Measurements from ENCODE around the gene MYOM3.
"Not testable (repeated sequence)": the region's sequence is repeated elsewhere in the genome, so short reads cannot be mapped to it uniquely, and the experiment has no call there.

The MYOM3 gene

DNA sequence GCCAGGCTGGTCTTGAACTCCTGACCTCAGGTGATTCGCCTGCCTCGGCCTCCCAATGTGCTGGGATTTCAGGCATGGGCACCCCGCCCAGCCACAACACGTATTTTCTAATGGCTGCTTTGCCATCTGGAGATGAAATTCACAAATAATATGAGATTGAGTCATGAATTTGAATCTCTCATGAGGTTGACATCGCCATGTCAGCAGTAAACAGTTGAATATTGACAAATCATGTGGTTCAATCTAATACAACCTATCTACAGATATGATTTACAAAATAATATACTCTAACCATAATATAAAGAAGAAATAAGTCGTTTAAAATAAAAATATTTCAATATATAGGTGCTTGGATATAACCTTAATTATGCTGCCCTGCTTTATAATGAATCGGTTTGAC is 42.1 kb downstream of the MYOM3 start:
- no peak for DNase-seq

DNA sequence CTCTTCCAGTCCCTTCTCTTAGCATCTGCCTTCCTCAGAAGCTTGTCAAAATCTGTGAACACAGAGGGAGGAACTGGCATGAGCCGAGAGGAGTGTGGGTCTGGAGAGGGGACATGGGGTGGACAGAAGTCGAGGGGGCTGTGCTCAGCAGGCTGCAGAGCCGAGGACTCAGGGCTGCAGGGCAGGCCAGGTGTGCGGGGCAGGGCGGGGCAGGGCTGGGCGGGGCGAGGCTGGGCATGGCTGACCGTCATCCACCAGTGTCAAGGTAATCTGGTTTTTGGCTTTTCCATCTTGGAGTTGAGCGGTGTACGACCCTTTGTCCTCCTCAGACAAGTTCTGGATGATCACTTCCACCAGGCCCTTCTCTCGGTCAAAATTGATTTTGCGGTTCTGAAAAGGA is 44.0 kb downstream of the MYOM3 start:
- DNase-seq = no peak

GRCh38 chr1:24065304-24065703 is 46.6 kb downstream of the MYOM3 start:
- DNase-seq = no peak

- no peak for DNase-seq
Observed at GRCh38 chr1:24062221-24062620, 49.7 kb downstream of the MYOM3 start.

- DNase-seq = no peak
Observed at GRCh38 chr1:24060482-24060881, 51.5 kb downstream of the MYOM3 start.

DNA sequence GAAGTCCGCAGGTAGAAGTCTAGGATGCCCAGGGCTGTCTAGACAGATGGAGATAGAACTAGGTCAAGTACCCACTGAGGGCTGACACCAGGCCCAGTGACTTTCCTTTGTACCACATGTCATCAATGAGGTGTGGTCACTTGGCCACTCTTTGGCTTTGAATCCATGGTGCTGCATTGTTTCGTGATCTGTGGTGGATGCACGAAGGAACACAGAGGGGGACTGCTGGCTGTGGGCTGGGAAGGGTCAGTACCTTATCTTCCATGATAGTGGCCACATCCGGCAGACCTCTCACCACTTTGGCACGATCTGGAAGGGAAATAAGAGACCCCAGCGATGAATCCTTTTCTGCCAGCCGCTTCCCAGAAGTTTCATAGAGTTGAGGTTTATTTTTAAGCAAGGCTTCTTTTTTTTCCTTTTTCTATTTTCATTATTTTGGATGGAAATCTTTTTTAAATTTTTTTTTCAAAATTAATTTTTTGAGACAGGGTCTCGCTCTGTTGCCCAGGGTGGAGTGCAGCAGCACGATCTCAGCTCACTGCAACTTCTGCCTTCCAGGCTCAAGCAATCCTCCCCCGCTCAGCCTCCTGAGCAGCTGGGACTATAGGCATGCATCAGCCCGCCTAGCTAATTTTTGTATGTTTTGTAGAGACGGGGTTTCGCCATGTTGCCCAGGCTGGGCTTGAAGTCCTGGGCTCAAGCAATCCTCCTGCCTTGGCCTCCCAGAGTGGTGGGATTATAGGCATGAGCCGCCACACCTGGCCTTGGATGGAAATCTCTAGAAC is 53.1 kb downstream of the MYOM3 start:
- DNase-seq = no peak

DNA sequence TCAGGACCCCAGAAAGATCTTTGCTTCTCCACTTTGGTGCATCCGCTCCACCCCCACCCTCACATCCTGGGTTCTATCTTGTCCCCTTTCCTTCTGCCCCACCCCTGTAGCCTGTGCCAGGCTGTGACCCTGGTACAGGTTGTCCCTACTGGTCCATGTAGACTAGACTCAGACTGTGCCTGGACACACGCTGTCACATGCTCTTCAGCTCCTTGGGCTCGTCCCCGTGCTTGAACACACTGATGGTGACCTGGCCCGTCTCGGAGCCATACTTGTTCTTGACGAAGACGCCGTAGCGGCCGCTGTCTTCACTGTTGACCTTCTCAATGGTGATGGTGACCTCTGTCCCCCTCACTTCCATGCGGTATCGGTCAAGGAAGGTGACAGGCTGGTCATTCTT is 54.8 kb downstream of the MYOM3 start:
- DNase-seq = no peak

DNA sequence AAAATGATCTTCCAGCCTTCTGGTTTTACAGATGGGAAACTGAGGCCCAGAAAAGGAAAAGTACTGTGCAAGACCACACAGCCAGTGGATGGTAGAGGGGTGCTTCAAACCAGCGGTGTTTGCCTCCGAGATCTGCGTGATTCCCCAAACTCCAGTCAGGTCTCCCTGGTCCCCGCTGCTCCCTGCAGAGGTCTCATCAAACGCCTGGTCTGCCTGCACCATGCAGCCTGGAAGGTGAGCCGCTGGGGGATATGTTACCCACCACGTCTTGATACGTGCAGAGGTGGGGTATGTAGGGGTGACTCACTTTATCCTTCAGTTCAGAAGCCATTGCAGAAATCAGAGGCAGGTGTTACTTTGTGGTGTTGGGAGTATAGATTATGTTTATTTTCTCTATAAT is 56.3 kb downstream of the MYOM3 start:
- DNase-seq = no peak

GRCh38 chr1:24052220-24052619 is 59.7 kb downstream of the MYOM3 start:
- DNase-seq = no peak

DNA sequence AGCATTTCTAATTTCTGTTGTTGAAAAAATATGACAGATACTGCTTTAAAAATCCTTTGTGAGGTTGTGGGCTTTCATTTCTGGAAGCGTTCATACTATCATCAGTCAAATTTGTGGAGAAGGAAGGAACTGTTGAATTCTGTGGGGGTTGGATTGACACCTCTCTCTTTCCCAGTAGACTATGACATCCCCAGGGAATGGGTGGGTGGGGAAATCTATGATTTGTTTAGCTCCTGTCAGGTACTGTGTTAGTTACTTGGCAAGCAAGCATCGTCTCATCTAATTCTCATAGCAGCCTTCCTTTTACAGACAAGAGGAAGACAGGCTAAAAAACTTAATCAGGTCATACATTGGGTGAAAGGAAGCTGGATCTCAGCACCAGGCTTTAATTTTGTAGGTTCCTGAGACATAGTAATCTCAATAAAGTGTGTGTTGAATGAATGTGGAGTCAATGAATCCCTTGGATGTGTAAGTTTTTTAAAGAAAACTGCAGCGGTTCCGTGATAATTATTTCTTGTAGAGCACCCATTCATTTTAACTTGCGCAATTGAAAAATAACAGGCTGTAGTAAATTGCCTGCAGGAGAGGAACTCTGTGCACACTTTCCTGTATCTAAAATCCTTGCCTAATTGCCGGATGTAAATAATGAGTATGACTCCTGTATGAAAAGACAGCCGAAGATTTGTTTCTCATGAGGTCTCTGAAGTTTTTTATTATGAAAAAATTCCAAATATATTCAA is 60.6 kb downstream of the MYOM3 start:
- no peak for DNase-seq

- DNase-seq = no peak
Observed at GRCh38 chr1:24049733-24050132, 62.2 kb downstream of the MYOM3 start.

GRCh38 chr1:24048894-24049293 is 63.0 kb downstream of the MYOM3 start:
- not testable (repeated sequence) for DNase-seq

GRCh38 chr1:24048205-24048869 is 63.6 kb downstream of the MYOM3 start:
- DNase-seq = no peak

DNA sequence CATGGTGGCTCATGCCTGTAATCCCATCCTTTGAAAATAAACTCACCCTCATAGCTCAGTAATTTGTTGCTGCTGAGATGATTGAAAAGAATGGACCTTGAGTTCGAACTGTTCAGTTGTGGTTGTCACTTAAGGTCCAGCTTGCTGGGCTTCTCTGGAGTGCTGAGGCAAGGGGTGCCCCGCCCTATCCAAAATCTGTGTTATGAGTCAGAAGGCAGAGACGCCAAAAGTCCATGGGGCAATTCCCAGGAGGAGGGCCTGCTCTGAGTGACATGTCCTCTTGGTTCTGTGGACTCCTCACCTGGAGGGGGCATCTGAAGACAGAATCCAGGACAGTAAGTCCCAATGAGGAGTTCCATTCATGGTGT is 64.8 kb downstream of the MYOM3 start:
- no peak for DNase-seq

GRCh38 chr1:24045771-24046170 is 66.2 kb downstream of the MYOM3 start:
- no peak for DNase-seq

DNA sequence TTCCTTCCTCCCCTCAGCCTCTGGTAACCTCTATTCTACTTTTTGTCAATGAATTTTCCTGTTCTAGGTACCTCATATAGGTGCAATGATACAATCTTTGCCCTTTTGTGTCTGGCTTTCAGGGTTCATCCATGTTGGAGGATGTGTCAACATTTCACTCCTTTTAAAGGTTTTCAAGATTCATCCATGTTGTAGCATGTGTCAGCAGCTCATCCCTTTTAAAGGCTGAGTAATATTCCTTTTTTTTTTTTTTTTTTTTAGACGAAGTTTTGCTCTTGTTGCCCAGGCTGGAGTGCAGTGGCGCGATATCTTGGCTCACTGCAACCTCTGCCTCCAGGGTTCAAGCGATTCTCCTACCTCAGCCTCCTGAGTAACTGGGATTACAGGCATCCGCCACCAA is 67.3 kb downstream of the MYOM3 start:
- not testable (repeated sequence) for DNase-seq

DNA sequence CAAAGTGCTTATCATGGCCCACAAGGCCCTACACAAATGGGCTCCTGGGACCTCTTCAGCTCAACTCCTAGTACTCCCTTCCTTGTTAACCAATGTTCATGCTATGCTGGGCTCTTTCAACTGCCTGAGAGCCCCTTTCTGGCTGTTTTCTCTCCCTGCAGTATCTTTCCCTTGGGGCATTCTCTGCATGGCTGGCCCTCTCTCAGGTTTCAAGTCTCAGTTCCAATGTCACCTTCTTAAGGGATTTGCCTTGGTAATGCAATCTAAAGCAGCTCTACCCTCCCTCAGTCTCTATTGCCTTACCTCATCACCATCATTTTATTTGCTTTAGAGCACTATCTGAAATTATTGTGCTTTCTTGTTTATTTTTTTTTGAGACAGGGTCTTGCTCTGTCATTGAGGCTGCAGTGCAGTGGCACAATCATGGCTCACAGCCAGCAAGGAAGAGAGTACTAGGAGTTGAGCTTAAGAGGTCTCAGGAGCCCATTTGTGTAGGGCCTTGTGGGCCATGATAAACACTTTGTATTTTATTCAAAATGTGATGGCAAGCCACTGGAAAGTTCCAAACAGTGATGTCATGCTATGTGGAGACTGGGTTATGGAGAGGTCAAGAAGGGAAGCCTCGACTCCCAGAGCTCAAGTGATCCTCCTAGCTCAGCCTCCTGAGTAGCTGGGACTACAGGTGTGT is 68.4 kb downstream of the MYOM3 start:
- no peak for DNase-seq

DNA sequence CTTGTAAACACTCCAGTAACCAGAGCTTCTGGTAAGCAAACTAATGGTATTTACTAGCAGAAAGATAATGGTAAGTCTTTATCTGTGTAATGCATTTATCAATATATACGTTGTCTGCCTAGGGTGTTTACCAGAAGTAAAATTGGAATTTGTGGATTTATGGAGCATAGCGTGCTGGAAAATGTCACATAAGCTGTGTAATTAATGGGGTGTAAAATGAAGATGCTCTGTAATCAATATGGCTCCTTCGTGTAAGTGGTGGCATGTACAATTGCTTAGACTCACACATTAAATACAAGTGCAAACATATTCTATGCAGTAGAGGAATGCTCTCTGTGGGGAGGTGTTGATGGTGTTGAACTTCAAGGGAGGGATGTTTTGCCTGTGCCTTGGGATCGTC is 69.6 kb downstream of the MYOM3 start:
- no peak for DNase-seq

DNA sequence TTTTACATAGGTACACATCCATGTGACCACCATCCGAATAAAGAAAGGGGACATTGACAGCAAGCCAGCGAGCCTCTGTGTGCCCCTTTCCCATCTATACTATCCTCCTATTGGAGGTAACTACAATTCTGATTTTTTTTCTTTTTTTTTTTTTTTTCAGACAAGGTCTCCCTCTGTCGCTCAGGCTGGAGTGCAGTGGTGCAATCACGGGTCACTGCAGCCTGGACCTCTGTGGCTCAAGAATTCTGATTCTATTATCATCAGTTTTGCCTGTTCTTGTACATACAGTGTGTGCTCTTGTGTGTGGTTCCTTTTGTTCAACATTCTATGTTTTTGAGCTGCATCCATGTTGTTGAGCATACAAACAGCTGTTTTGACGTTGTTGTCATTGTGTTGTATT is 75.8 kb downstream of the MYOM3 start:
- no peak for DNase-seq

DNA sequence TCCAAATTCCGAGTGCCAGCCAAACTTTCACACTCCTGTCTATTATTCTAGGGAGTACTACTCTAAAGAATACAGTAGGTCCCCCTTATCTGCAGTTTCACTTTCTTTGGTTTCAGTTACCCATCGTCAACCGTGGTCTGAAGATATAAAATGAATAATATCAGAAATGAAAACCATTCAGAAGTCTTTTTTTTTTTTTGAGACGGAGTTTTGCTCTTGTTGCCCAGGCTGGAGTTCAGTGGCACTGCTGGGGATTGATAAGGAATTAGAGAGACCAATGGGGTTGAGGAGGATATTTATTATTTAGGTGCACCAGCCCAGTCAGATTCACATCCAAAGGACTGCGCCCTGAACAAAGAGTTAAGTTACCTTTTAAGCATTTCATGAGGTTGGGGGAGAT is 79.0 kb downstream of the MYOM3 start:
- DNase-seq = no peak

DNA sequence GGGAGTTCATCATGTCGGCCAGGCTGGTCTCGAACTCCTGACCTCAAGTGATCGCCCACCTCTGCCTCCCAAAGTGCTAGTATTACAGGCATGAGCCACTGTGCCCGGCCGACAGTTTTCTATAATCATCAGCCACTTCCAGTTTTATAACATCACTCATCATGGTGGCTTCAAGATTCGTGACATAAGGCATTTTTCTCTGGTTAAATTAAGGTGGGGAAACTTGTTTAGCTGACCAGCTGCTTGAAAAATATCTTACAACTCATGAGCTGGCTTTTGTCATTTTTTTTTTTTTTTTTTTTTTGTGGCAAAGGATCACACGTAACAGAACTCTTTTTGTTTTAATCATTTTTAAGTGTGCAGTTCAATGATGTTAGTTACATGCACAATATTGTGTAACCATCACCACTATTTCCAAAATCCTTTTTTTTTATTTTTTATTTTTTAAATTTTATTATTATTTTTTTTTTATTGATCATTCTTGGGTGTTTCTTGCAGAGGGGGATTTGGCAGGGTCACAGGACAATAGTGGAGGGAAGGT is 80.9 kb downstream of the MYOM3 start:
- not testable (repeated sequence) for DNase-seq

DNA sequence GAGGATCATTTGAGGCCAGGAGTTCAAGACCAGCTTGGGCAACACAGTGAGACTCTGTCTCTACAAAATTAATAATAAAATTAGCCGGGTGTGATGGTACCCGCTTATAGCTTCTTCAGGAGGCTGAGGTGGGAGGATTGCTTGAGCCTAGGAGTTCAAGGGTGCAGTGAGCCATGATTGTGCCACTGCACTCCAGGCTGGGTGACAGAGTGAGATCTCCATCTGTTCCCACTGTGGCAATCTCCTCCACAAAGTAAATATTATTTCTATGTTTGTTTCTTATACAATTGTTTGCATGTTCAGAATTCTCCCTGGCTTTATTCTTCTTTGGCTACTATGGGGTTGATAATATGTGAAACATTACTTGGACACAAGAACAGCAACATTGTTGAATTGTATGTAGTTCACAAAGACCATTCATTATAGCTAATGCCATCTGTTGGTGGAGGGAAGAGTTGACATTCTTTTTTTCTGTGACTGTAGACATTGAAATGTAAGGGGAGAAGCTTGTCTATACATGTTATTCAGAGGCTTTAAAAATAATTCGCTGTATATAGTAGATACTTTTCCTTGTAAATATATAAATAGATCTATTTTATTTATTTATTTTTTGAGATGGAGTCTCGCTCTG is 84.0 kb downstream of the MYOM3 start:
- DNase-seq = no peak

Data from NK-92 treated with Interleukin-12 subunit alpha and Interleukin-12 subunit beta, amount 100 ng/mL, for 24 hours (cell line).